Activated CD4-positive, alpha-beta memory T cell treated with anti-CD3 and anti-CD28 coated beads for 36 hours (primary cell): Measurements from ENCODE around the gene EIF3A. TPM values are rescaled to one million over a fixed set of nuclear protein-coding genes. Genes with fewer than 3 reads are reported as not detected.

Experiments
- CTCF ChIA-PET: fragments of 350-600 bp; sonication (Branson Sonifier 250); formaldehyde crosslinking; loops from one replicate; lab custom pipeline; 2021; ENCODE audit warnings: antibody characterized with exemption, inconsistent platforms; lab: Charles Lee
- POLR2A ChIA-PET: fragments of 350-600 bp; sonication (Branson Sonifier 250); formaldehyde crosslinking; loops from one replicate; lab custom pipeline; 2021; ENCODE audit warnings: antibody characterized with exemption; lab: Charles Lee
- DNase-seq: peaks from one replicate; pipeline ENCODE4 v3.0.0-alpha.2; 2020
- H3K27ac Mint-ChIP-seq: one replicate; pipeline ENCODE4 v1.8.0; 2021; ENCODE audit warnings: mixed read lengths
- H3K27me3 Mint-ChIP-seq: one replicate; pipeline ENCODE4 v1.8.0; 2021; ENCODE audit warnings: mixed read lengths
- H3K36me3 Mint-ChIP-seq: one replicate; pipeline ENCODE4 v1.8.0; 2021; ENCODE audit warnings: mixed read lengths
- H3K4me1 Mint-ChIP-seq: one replicate; pipeline ENCODE4 v1.8.0; 2021; ENCODE audit warnings: low read depth, mixed read lengths
- H3K4me3 Mint-ChIP-seq: one replicate; pipeline ENCODE4 v1.8.0; 2021; ENCODE audit warnings: mild to moderate bottlenecking, mixed read lengths
- H3K9me3 Mint-ChIP-seq: one replicate; pipeline ENCODE4 v1.8.0; 2021; ENCODE audit warnings: mixed read lengths
- intact Hi-C: fragments of 100-400 bp; cut with micrococcal nuclease; formaldehyde crosslinking; loops from one replicate; pipeline ENCODE4 v1.15.1; 2023
- total RNA-seq, 2 experiments: library from RNA; stranded (reverse); gene quantifications; one replicate each; pipeline ENCODE4 v1.2.3, GENCODE V29; 2021

The EIF3A gene
- total RNA-seq, 2 experiments from 2014 or later = 143 to 148 TPM

DNA sequence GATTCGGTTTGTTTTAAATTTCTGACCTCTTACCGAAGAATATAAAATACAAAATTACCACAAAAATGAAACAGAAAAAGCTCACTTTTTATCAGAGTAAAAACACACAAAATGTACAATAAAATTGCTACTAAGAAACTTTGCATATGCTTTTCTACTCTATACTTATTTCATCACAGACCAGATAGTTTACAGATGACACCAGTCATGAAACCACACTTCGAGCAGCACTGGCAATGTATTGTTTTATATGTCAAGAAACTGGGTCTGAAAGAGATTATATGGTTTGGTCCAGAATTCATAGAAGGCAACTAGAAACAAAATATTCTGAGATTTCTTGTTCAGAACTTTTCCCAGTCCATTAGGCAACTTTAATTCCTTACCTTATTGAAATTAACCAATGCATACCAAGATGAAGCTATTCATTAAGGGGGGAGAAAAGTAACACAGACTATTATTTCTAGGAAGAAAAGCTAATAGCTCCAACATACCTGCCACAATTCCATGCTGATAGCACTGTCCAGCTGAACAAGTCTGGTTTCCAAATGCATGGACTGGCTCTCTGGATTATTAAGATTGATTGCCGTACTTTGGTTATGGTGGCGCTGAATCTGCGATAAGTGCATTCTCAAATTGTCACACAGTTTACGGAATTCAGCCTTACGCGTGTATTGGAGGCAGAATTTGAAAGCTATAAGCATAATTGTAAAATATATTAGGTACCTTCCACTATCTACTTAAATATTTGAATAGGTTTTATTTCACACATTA lies 10.0 kb downstream of the EIF3A start:
- Mint-ChIP-seq H3K9me3 (no peaks in the 10 kb centered on the region), H3K4me3 (no peak overlapping the region), H3K4me1 (peaks cover 35% of the 10 kb centered on the region), H3K27me3 (no peaks in the 10 kb centered on the region), H3K27ac (peak overlapping the region; percentile 46), H3K36me3 (peaks cover 62% of the 10 kb centered on the region)
- POLR2A ChIA-PET = interaction anchor here (0.7 kb wide), 1 partner anchor 34 kb away, joined by 3 read pairs; the partner anchor contains the start of gene DENND10
- CTCF ChIA-PET = no interaction called here
- DNase-seq = no peak
- intact Hi-C loops = loop anchor here (10.0 kb wide), 1 partner anchor 524 kb away; the partner anchor contains the start of gene TIAL1

DNA sequence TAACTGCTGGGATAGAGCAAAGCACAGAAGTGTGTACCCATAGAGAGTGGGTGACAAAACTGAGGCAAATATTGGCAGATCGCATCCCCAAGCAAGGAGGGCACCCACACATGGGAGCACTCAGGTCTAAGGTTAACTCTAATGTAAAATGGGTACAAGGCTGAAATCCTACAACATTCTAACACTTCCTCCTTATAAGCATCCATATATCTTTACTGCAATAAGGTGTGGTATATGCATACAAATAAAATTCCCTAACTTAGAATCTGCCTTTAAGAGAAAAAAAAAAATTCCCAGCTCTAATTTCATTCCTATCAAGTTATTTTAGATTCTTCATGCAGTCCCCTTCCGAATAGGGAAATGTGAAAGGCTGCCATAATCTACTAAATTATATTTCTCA lies 18.7 kb downstream of the EIF3A start:
- H3K9me3 Mint-ChIP-seq = no peaks in the 10 kb centered on the region
- DNase-seq = no peak
- H3K27me3 Mint-ChIP-seq = no peaks in the 10 kb centered on the region
- no peak overlapping the region for H3K4me3 Mint-ChIP-seq
- peak overlapping the region; percentile 13 for H3K27ac Mint-ChIP-seq
- intact Hi-C loops = no loop called here
- CTCF ChIA-PET = no interaction called here
- POLR2A ChIA-PET = no interaction called here
- peaks cover 18% of the 10 kb centered on the region for H3K4me1 Mint-ChIP-seq
- H3K36me3 Mint-ChIP-seq = peaks cover 72% of the 10 kb centered on the region

DNA sequence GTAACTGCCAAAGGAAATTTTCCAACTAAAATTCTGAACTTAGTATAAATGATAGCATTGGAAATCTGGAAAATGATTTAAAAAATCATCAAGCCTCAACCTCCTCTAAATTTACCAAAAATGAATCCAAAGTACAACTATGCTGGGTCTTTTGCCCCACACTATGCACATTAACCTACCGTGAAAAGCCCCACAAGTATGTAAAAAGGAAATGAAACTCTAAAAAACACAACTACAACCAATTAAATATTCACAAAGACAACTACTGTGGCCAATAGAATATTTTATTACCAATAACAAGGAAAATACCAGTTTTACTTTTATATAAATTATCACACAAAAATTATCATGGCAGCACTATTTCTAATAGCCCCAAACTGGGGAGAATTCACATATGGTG lies 19.3 kb downstream of the EIF3A start:
- CTCF ChIA-PET = no interaction called here

DNA sequence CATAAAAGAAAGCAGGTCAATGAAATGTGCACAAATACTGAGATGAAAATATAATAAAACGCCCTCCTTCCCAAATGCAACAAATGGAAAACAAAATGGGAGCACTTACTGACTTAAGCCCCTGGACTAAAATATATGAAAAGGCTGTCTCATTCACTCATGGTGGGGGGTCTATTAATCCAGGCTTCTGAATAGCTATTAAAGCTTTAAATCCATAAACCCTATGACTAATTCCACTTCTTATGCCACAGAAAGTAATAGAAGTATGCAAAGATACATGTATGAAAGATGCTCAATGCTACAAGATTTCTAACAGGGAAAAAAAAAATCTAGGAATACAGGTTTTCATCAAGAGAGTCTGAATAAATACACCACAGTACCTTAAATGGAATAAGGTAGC lies 20.5 kb downstream of the EIF3A start:
- DNase-seq = no peak
- H3K4me3 Mint-ChIP-seq = no peak overlapping the region
- H3K36me3 Mint-ChIP-seq = peaks cover 73% of the 10 kb centered on the region
- H3K27ac Mint-ChIP-seq = no peak overlapping the region
- no peaks in the 10 kb centered on the region for H3K27me3 Mint-ChIP-seq
- ChIA-PET POLR2A (no interaction called here), CTCF (no interaction called here)
- peaks cover 18% of the 10 kb centered on the region for H3K4me1 Mint-ChIP-seq
- H3K9me3 Mint-ChIP-seq = no peaks in the 10 kb centered on the region
- intact Hi-C loops = no loop called here

More for the DNA sequence above, 19.3 kb downstream of the EIF3A start:
- Mint-ChIP-seq H3K36me3 (peaks cover 74% of the 10 kb centered on the region), H3K9me3 (no peaks in the 10 kb centered on the region), H3K4me1 (peaks cover 18% of the 10 kb centered on the region), H3K27ac (peak overlapping the region; percentile 13), H3K4me3 (no peak overlapping the region), H3K27me3 (no peaks in the 10 kb centered on the region)
- no peak for DNase-seq
- intact Hi-C loops = no loop called here
- POLR2A ChIA-PET = no interaction called here

DNA sequence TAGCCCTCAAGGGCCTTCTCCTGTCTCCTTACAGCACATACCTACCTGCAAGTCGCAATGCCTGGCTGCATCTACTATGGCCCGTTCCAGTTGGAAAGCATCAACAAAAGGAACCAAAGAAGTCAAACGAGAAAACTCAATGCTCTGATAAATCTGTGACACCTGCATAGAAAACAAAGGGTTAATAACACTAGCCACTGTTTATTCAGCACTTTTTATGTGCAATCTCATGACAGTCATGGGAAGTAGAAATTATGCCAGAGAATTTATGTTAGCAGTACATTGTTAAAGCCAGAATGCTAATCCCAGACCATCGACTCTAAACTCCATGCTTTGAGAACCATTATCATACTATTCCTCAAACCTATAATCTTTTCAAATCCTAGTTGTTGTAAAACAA lies 21.1 kb downstream of the EIF3A start:
- no peak for DNase-seq
- Mint-ChIP-seq H3K27me3 (no peaks in the 10 kb centered on the region), H3K27ac (no peak overlapping the region), H3K9me3 (no peaks in the 10 kb centered on the region), H3K4me3 (no peak overlapping the region), H3K4me1 (peaks cover 18% of the 10 kb centered on the region), H3K36me3 (peaks cover 74% of the 10 kb centered on the region)
- POLR2A ChIA-PET = no interaction called here
- intact Hi-C loops = no loop called here
- CTCF ChIA-PET = no interaction called here

DNA sequence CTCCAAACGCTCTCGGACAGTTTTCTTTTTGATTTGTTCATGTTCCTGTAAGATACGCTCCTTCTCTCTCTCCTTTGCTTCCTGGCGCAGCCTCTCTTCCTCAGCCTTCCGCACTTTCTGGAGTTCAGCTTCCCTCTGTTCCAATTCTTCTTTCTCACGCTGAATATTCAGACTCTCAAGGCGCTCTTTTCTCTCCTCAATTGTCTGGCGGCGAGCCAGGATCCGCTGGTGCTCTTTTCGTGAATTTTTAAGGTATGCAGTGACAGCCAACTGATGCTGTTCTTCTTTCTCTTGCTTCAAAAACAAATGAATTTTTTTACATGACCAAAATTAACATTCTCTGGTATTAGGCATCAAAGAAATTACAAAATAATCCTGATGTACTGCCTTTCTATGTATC lies 22.6 kb downstream of the EIF3A start:
- H3K4me3 Mint-ChIP-seq = no peak overlapping the region
- POLR2A ChIA-PET = no interaction called here
- H3K4me1 Mint-ChIP-seq = peaks cover 14% of the 10 kb centered on the region
- CTCF ChIA-PET = no interaction called here
- no peaks in the 10 kb centered on the region for H3K27me3 Mint-ChIP-seq
- H3K27ac Mint-ChIP-seq = no peak overlapping the region
- no peaks in the 10 kb centered on the region for H3K9me3 Mint-ChIP-seq
- peaks cover 69% of the 10 kb centered on the region for H3K36me3 Mint-ChIP-seq
- intact Hi-C loops = no loop called here
- DNase-seq = no peak

DNA sequence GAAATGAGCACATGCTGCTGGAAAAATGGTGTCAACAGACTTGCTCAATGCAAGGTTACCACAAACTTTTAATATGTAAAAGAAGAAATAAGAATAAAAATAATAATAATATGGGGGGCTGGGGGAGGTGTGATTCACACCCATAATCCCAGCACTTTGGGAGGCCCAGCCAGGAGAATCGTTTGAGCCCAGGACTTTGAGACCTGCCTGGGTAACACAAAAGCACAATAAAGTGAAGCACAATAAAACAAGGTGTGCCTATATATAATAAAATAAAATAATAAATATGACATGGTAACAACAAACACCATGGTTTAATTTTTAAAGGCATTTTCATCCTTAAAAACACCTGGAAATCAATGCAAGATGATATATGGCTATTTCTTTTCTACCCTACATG lies 25.1 kb downstream of the EIF3A start:
- no peak overlapping the region for H3K4me3 Mint-ChIP-seq
- intact Hi-C loops = no loop called here
- POLR2A ChIA-PET = no interaction called here
- no peak for DNase-seq
- peaks cover 76% of the 10 kb centered on the region for H3K36me3 Mint-ChIP-seq
- H3K9me3 Mint-ChIP-seq = no peaks in the 10 kb centered on the region
- CTCF ChIA-PET = no interaction called here
- no peak overlapping the region for H3K27ac Mint-ChIP-seq
- H3K27me3 Mint-ChIP-seq = no peaks in the 10 kb centered on the region
- peaks cover 3% of the 10 kb centered on the region for H3K4me1 Mint-ChIP-seq

DNA sequence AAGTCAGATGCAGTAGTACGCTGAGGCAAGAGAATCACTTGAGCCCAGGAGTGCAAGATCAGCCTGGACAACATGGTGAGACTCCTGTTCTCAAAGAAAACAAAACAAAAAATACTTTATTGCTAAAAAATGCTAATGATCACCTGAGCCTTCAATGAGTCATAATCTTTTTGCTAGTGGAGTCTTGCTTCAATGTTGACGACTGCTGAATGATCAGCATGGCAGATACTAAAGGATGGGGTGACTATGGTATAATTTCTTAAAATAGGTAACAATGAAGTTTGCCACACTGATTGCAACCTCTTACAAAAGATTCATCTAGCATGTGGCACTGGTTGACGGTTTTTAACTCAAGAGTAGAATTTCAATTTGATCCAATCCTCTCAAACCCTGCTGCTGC lies 28.8 kb downstream of the EIF3A start:
- Mint-ChIP-seq H3K36me3 (peaks cover 72% of the 10 kb centered on the region), H3K4me1 (peaks cover 18% of the 10 kb centered on the region), H3K27ac (peak overlapping the region; percentile 20), H3K27me3 (no peaks in the 10 kb centered on the region), H3K4me3 (no peak overlapping the region), H3K9me3 (no peaks in the 10 kb centered on the region)
- intact Hi-C loops = no loop called here
- CTCF ChIA-PET = no interaction called here
- POLR2A ChIA-PET = no interaction called here
- DNase-seq = no peak

DNA sequence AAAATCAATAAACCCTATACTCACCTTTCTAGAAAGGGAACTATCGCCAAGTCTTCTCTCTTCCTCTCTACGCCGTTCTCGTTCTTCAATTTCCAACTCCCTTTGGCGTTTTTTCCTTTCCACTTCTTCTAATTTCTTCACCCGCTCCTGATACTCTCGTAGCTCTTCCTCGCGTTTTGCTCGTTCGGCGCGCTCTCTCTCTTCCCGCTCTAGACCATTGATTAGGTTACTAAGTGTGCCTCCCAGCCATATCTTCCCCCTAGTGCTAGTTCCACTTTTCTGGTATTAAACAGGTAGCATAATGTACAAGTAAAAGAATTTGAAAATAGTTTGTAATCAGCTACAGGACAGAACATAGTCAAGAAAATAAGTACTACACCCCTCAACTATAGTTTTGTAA lies 30.8 kb downstream of the EIF3A start:
- H3K4me1 Mint-ChIP-seq = peaks cover 21% of the 10 kb centered on the region
- ChIA-PET POLR2A (no interaction called here), CTCF (no interaction called here)
- no peak overlapping the region for H3K27ac Mint-ChIP-seq
- no peaks in the 10 kb centered on the region for H3K9me3 Mint-ChIP-seq
- intact Hi-C loops = no loop called here
- no peaks in the 10 kb centered on the region for H3K27me3 Mint-ChIP-seq
- H3K36me3 Mint-ChIP-seq = peaks cover 78% of the 10 kb centered on the region
- DNase-seq = no peak
- H3K4me3 Mint-ChIP-seq = no peak overlapping the region

DNA sequence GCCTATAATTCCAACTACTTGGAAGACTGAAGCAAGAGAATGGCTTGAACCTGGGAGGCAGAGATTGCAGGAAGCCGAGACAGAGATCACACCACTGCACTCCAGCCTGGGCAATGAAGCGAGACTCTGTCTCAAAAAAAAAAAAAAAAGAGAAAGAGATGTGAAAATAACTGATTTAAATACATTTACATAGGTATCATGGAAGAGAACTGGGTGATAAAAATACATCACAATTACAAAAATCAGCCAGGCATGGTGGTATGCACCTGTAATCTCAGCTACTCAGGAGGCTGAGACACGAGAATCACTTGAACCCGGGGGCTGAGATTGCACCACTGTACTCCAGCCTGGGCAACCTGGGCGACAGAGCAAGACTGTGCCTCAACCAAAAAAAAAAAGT lies 31.3 kb downstream of the EIF3A start:
- Mint-ChIP-seq H3K9me3 (no peaks in the 10 kb centered on the region), H3K4me3 (no peak overlapping the region), H3K27me3 (no peaks in the 10 kb centered on the region), H3K4me1 (peaks cover 21% of the 10 kb centered on the region), H3K36me3 (peaks cover 76% of the 10 kb centered on the region), H3K27ac (no peak overlapping the region)
- POLR2A ChIA-PET = interaction anchor here (1.3 kb wide), 1 partner anchor 15 kb away, joined by 3 read pairs; no protein-coding TSS in a partner anchor
- intact Hi-C loops = no loop called here
- no peak for DNase-seq
- CTCF ChIA-PET = no interaction called here

DNA sequence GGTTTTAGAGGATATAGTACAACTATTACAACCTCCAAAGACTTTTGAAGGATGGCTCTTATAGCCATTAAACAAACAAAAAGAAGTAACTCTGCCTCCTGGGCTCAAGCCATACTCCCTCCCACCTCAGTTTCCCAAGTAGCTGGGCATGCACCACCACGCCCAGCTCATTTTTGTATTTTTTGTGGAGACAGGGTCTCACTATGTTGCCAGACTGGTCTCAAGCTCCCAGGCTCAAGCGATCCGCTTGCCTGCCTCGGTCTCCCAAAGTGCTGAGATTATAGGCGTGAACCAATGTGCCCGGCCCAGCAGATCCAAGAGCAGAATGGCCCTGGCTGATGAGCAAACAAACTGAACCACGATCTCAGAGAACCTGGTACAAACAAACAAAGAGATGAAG lies 35.1 kb downstream of the EIF3A start:
- intact Hi-C loops = no loop called here
- no peak overlapping the region for H3K4me3 Mint-ChIP-seq
- no peaks in the 10 kb centered on the region for H3K9me3 Mint-ChIP-seq
- POLR2A ChIA-PET = no interaction called here
- H3K36me3 Mint-ChIP-seq = peaks cover 75% of the 10 kb centered on the region
- CTCF ChIA-PET = no interaction called here
- H3K4me1 Mint-ChIP-seq = peaks cover 27% of the 10 kb centered on the region
- H3K27me3 Mint-ChIP-seq = no peaks in the 10 kb centered on the region
- H3K27ac Mint-ChIP-seq = no peak overlapping the region
- no peak for DNase-seq

DNA sequence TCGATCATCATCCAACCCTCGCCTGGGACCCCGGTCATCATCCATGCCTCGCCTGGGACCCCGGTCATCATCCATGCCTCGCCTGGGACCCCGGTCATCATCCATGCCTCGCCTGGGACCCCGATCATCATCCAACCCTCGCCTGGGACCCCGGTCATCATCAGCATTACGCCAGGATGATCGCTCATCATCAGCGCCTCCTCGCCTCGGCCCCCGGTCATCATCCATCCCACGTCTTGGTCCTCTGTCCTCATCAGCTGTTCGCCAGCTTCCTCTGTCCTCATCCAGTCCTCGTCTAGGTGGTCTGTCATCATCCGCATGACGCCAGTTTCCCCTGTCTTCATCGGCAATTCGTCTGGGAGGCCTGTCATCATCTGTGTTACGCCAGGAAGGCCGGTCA lies 38.4 kb downstream of the EIF3A start:
- no peaks in the 10 kb centered on the region for H3K9me3 Mint-ChIP-seq
- DNase-seq = no peak
- peaks cover 77% of the 10 kb centered on the region for H3K36me3 Mint-ChIP-seq
- H3K4me3 Mint-ChIP-seq = no peak overlapping the region
- H3K4me1 Mint-ChIP-seq = peaks cover 18% of the 10 kb centered on the region
- H3K27ac Mint-ChIP-seq = no peak overlapping the region
- intact Hi-C loops = no loop called here
- ChIA-PET CTCF (no interaction called here), POLR2A (no interaction called here)
- H3K27me3 Mint-ChIP-seq = no peaks in the 10 kb centered on the region

DNA sequence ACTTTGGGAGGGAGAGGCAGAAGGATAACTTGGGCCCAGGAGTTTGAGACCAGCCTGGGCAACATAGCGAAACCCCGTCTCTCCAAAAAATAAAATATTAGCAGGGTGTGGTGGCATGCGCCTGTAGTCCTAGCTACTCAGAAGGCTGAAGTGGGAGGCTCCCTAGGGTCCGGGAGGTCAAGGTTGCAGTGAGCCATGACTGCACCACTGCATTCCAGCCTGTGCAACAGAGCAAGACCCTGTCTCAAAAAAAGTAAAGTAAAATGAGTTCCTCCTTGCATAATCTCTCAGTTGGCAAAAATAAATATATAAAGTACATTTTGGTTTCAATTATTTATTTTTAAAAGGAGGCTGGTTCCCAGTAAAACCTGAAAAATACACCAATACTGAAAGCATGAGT lies 39.3 kb downstream of the EIF3A start:
- H3K27ac Mint-ChIP-seq = no peak overlapping the region
- ChIA-PET CTCF (no interaction called here), POLR2A (no interaction called here)
- DNase-seq = no peak
- peaks cover 75% of the 10 kb centered on the region for H3K36me3 Mint-ChIP-seq
- intact Hi-C loops = no loop called here
- H3K4me3 Mint-ChIP-seq = no peak overlapping the region
- no peaks in the 10 kb centered on the region for H3K9me3 Mint-ChIP-seq
- peaks cover 17% of the 10 kb centered on the region for H3K4me1 Mint-ChIP-seq
- H3K27me3 Mint-ChIP-seq = no peaks in the 10 kb centered on the region
